ENCODE data around the gene AARSD1. TPM values are rescaled to one million over a fixed set of nuclear protein-coding genes. Genes with fewer than 3 reads are reported as not detected.

Gene AARSD1
- polyA plus RNA-seq, 3 donors = 32.9 to 39.9 (median 37.6) TPM

GRCh38 chr17:42901535-42902229, 62.6 kb downstream of the AARSD1 start:
- H3K27ac ChIP-seq (ENCODE audit: low read depth, low read length) = no peak overlapping the region
- WGBS, 3 donors = 49 to 83% (median 76%) methylated on average over 10 of the region's 10 CpGs

Other genes starting within 250 kb of the AARSD1 start
- 10 to 100 TPM; 16.1 to 27.5 (median 25.9) TPM for gene EZH1, start 219.4 kb downstream of the AARSD1 start, polyA plus RNA-seq
- 100 to 1,000 TPM in 2 of 3 donors, 10 to 100 TPM in 1; 12.9 to 178 (median 156) TPM for gene RAMP2, start 203.2 kb downstream of the AARSD1 start, polyA plus RNA-seq
- 10 to 100 TPM; 52.3 to 64.8 (median 61.2) TPM for gene VPS25, start 191.0 kb downstream of the AARSD1 start, polyA plus RNA-seq
- under 1 TPM; 0.45 to 0.54 (median 0.46) TPM for gene WNK4, start 183.8 kb downstream of the AARSD1 start, polyA plus RNA-seq
- gene COA3, start 165.8 kb downstream of the AARSD1 start, polyA plus RNA-seq = 100 to 1,000 TPM; 110 to 134 (median 120) TPM
- gene CNTD1, start 165.6 kb downstream of the AARSD1 start, polyA plus RNA-seq = 1 to 10 TPM in 1 of 3 donors, under 1 TPM in 2; 0.20 to 1.0 (median 0.54) TPM
- 10 to 100 TPM; 36.5 to 69.7 (median 66.2) TPM for gene BECN1, start 140.2 kb downstream of the AARSD1 start, polyA plus RNA-seq
- 10 to 100 TPM; 33.4 to 84.8 (median 60.7) TPM for gene PSME3, start 131.1 kb downstream of the AARSD1 start, polyA plus RNA-seq
- gene AOC2, start 119.9 kb downstream of the AARSD1 start, polyA plus RNA-seq = 1 to 10 TPM; 2.0 to 8.9 (median 3.1) TPM
- 100 to 1,000 TPM in 2 of 3 donors, 10 to 100 TPM in 1; 59.7 to 515 (median 182) TPM for gene AOC3, start 113.3 kb downstream of the AARSD1 start, polyA plus RNA-seq
- gene G6PC1, start 63.7 kb downstream of the AARSD1 start, polyA plus RNA-seq = under 1 TPM in 2 of 3 donors, not detected in 1; 0.03 to 0.11 TPM
- 1 to 10 TPM in 1 of 3 donors, under 1 TPM in 2; 0.19 to 3.9 (median 0.40) TPM for gene PTGES3L, start 15.6 kb upstream of the AARSD1 start, polyA plus RNA-seq
- 1 to 10 TPM; 4.3 to 5.6 (median 4.6) TPM for gene RUNDC1, start 16.1 kb upstream of the AARSD1 start, polyA plus RNA-seq
- gene RPL27, start 34.0 kb upstream of the AARSD1 start, polyA plus RNA-seq = 1,000 to 10,000 TPM; 1,783 to 4,377 (median 3,127) TPM
- gene IFI35, start 42.3 kb upstream of the AARSD1 start, polyA plus RNA-seq = 10 to 100 TPM; 11.4 to 56.8 (median 34.1) TPM
- 100 to 1,000 TPM in 2 of 3 donors, 10 to 100 TPM in 1; 50.8 to 200 (median 118) TPM for gene VAT1, start 57.9 kb upstream of the AARSD1 start, polyA plus RNA-seq
- gene RND2, start 60.8 kb upstream of the AARSD1 start, polyA plus RNA-seq = 1 to 10 TPM in 1 of 3 donors, under 1 TPM in 2; 0.22 to 1.8 (median 0.28) TPM
- 1 to 10 TPM; 1.0 to 3.6 (median 1.2) TPM for gene BRCA1, start 160.9 kb upstream of the AARSD1 start, polyA plus RNA-seq
- 10 to 100 TPM; 20.9 to 48.0 (median 30.2) TPM for gene NBR1, start 206.8 kb upstream of the AARSD1 start, polyA plus RNA-seq
- 1 to 10 TPM; 1.4 to 4.5 (median 3.6) TPM for gene TMEM106A, start 247.4 kb upstream of the AARSD1 start, polyA plus RNA-seq